Keratinocyte (primary cell): ENCODE results near the gene ONECUT2. TPM values are rescaled to one million over a fixed set of nuclear protein-coding genes. Genes with fewer than 3 reads are reported as not detected.

Experiments
- DNase-seq: peaks from one replicate; pipeline ENCODE4 v3.0.0-alpha.2; 2011; ENCODE audit warnings: low read depth, missing footprints, low spot score
- FAIRE-seq: peaks from 2 replicates; lab custom pipeline; 2011; peaks lifted over from hg19 to GRCh38; lab: Jason Lieb, UNC
- H2AFZ ChIP-seq: 2 replicates; pipeline ENCODE4 v1.6.0; 2012; ENCODE audit warnings: low read length, control low read depth, inconsistent platforms; ENCODE audit not compliant: control insufficient read depth
- H3K27ac ChIP-seq: 2 replicates; pipeline ENCODE4 v1.5.1; 2011; ENCODE audit warnings: low read length; ENCODE audit not compliant: control insufficient read depth, insufficient read depth
- H3K27me3 ChIP-seq: 3 replicates; pipeline ENCODE4 v1.6.0; 2011; ENCODE audit warnings: low read length; ENCODE audit not compliant: control insufficient read depth, insufficient read depth; ENCODE audit errors: extremely low read depth
- H3K36me3 ChIP-seq, 2 experiments: 2 replicates in 1 of 2; 3 replicates in 1 of 2; pipeline ENCODE4 v1.5.1; 2011; ENCODE audit warnings: low read length in 2 of 2, mild to moderate bottlenecking in 1 of 2; ENCODE audit not compliant: control insufficient read depth in 2 of 2, insufficient read depth in 2 of 2; ENCODE audit errors: extremely low read depth in 1 of 2
- H3K4me1 ChIP-seq: 3 replicates; pipeline ENCODE4 v1.5.1; 2011; ENCODE audit warnings: low read length; ENCODE audit not compliant: control insufficient read depth, insufficient read depth; ENCODE audit errors: extremely low read depth
- H3K4me2 ChIP-seq: 3 replicates; pipeline ENCODE4 v1.6.0; 2011; ENCODE audit warnings: low read depth, low read length; ENCODE audit not compliant: control insufficient read depth, insufficient read depth; ENCODE audit errors: extremely low read depth
- H3K4me3 ChIP-seq, 3 experiments: fragments of 200-600 bp in 1 of 3; sonication (generic) in 1 of 3; 2 replicates in 2 of 3; 3 replicates in 1 of 3; pipeline ENCODE4 v1.5.1; 2011 to 2016; ENCODE audit warnings: low read length in 3 of 3, mild to moderate bottlenecking in 3 of 3, control low read depth in 2 of 3, inconsistent platforms in 1 of 3, low read depth in 1 of 3, mixed read lengths in 1 of 3, mixed run types in 1 of 3, moderate library complexity in 1 of 3; ENCODE audit not compliant: control insufficient read depth in 2 of 3, insufficient read depth in 2 of 3; ENCODE audit errors: extremely low read depth in 1 of 3
- H3K79me2 ChIP-seq: 2 replicates; pipeline ENCODE4 v1.6.0; 2012; ENCODE audit warnings: low read length; ENCODE audit not compliant: control insufficient read depth, insufficient read depth
- H3K9ac ChIP-seq: 3 replicates; pipeline ENCODE4 v1.6.0; 2011; ENCODE audit warnings: low read length; ENCODE audit not compliant: control insufficient read depth, insufficient read depth; ENCODE audit errors: extremely low read depth
- H3K9me1 ChIP-seq: 3 replicates; pipeline ENCODE4 v1.6.0; 2011; ENCODE audit warnings: low read length; ENCODE audit not compliant: control insufficient read depth, insufficient read depth; ENCODE audit errors: extremely low read depth
- H3K9me3 ChIP-seq: 2 replicates; pipeline ENCODE4 v1.5.1; 2012; ENCODE audit warnings: low read depth, low read length; ENCODE audit not compliant: control insufficient read depth
- H4K20me1 ChIP-seq: 3 replicates; pipeline ENCODE4 v1.6.0; 2011; ENCODE audit warnings: low read length; ENCODE audit not compliant: control insufficient read depth, insufficient read depth; ENCODE audit errors: extremely low read depth
- EZH2 ChIP-seq: IDR thresholded peaks from one replicate; pipeline ENCODE4 v1.6.1; 2012; ENCODE audit warnings: inconsistent platforms, mild to moderate bottlenecking, low read length, moderate library complexity
- dilution Hi-C: fragments of 300-500 bp; cut with MboI; formaldehyde crosslinking; loops from one replicate; pipeline ENCODE4 v1.7.0; 2020; ENCODE audit warnings: low sequenced_read_pairs; ENCODE audit not compliant: extremely low pct_ligation_motif_present
- polyA plus RNA-seq, 5 experiments: library from polyadenylated mRNA; depleted of rRNA in 3 of 5; stranded (reverse) in 3 of 5; stranded (forward) in 1 of 5; unstranded in 1 of 5; fragments of >200 nt; gene quantifications; 1 replicate in 1 of 5; 2 replicates in 3 of 5; 3 replicates in 1 of 5; pipeline versions ENCODE4 v1.2.1 to v1.2.3, GENCODE V29; 2011 to 2012; ENCODE audit warnings: missing spikeins in 2 of 5, low read depth in 1 of 5, low replicate concordance in 1 of 5
- TF ChIP-seq, protein P1 (sequence below), 3 experiments: IDR thresholded peaks in 1 of 3; conservative IDR thresholded peaks in 1 of 3; optimal IDR thresholded peaks in 1 of 3; 2 replicates in 2 of 3; 3 replicates in 1 of 3; pipeline versions ENCODE3 to v1.5.1; 2011; ENCODE audit warnings: low read length in 3 of 3, mild to moderate bottlenecking in 3 of 3, moderate library complexity in 2 of 3, control low read depth in 1 of 3, inconsistent platforms in 1 of 3; ENCODE audit not compliant: insufficient read depth in 2 of 3; ENCODE audit errors: extremely low read depth in 1 of 3

Gene ONECUT2
- polyA plus RNA-seq, 1 donor (not counting 4 experiments of a cell fraction or from before 2014, with no cell fraction given) = 0.01 TPM

DNA sequence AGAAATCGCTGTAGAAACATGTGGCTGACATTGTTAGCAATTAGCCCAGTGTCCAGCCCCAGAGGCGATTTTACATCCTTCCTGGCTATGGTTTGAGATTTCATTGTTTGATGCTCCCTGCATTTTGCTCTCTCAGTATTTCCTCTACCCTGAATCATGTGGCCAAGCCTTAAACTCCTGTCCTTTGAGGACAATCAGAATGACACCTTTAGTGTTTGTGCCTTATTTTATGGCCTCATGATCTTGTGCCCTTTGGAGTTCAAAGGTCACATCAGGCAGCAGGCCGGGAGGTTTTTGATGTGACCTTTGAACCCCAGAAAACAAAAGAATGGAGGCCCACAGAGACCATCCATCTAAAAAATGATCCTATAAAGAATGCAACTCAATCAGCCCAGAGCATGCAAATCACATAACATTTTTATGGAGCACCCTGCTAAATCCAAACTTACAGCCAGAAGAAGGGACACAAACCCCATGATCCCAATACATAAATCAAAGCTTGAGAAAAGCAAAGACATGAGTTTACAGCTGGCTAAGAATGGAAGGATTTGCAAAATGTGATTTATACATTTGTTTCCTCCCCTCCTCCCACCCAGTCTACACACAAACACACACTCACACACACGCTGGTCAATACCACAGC lies 98.8 kb downstream of the ONECUT2 start:
- Histone ChIP-seq H3K4me2 (no peak overlapping the region), H3K27me3 (peaks cover 5% of the 10 kb centered on the region), H3K4me3 (no peak overlapping the region), H3K9me3 (no peaks in the 10 kb centered on the region), H3K9ac (no peak overlapping the region), H3K79me2 (no peaks in the 10 kb centered on the region), H3K36me3 (no peaks in the 10 kb centered on the region), H3K9me1 (no peaks in the 10 kb centered on the region), H3K4me1 (no peaks in the 10 kb centered on the region), H3K27ac (no peak overlapping the region), H2AFZ (no peak overlapping the region), H4K20me1 (no peaks in the 10 kb centered on the region)
- no peak for TF ChIP-seq EZH2
- TF ChIP-seq, protein P1, sequence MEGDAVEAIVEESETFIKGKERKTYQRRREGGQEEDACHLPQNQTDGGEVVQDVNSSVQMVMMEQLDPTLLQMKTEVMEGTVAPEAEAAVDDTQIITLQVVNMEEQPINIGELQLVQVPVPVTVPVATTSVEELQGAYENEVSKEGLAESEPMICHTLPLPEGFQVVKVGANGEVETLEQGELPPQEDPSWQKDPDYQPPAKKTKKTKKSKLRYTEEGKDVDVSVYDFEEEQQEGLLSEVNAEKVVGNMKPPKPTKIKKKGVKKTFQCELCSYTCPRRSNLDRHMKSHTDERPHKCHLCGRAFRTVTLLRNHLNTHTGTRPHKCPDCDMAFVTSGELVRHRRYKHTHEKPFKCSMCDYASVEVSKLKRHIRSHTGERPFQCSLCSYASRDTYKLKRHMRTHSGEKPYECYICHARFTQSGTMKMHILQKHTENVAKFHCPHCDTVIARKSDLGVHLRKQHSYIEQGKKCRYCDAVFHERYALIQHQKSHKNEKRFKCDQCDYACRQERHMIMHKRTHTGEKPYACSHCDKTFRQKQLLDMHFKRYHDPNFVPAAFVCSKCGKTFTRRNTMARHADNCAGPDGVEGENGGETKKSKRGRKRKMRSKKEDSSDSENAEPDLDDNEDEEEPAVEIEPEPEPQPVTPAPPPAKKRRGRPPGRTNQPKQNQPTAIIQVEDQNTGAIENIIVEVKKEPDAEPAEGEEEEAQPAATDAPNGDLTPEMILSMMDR (optimal IDR thresholded peaks at IDR 0.05 in 1 of 3, IDR thresholded peaks at IDR 0.05 in 1 of 3, conservative IDR thresholded peaks at IDR 0.05 in 1 of 3; ENCODE audit: extremely low read depth in 1 of 3, insufficient read depth in 2 of 3, low read length in 3 of 3) = no peak
- dilution Hi-C loops = no loop called here
- DNase-seq (no peak), FAIRE-seq (no peak)

DNA sequence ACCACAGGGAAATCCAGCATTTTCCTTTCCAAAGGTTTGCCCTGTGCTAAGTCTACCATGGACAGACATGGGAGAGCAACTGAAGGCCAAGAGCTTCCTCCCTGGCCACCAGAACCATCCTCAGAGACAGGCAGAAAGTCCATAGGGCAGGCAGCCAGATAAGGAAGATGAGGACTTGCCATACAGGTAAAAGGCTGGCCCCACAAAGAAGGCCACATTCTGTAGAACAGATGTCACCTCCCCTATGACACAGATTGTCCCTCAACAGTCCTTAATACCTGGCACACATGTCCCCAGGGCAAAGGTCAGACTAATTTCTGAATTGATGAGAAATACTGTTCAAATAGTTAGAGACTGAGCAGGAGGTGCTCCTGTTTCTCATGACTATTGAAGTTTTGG lies 99.3 kb downstream of the ONECUT2 start:
- Histone ChIP-seq H4K20me1 (no peaks in the 10 kb centered on the region), H3K9me1 (no peaks in the 10 kb centered on the region), H3K4me1 (no peaks in the 10 kb centered on the region), H3K4me2 (no peak overlapping the region), H2AFZ (no peak overlapping the region), H3K79me2 (no peaks in the 10 kb centered on the region), H3K27ac (no peak overlapping the region), H3K36me3 (no peaks in the 10 kb centered on the region), H3K9me3 (no peaks in the 10 kb centered on the region), H3K27me3 (peaks cover under 1% of the 10 kb centered on the region), H3K4me3 (no peak overlapping the region), H3K9ac (no peak overlapping the region)
- TF ChIP-seq, protein P1 (optimal IDR thresholded peaks at IDR 0.05 in 1 of 3, IDR thresholded peaks at IDR 0.05 in 1 of 3, conservative IDR thresholded peaks at IDR 0.05 in 1 of 3; ENCODE audit: extremely low read depth in 1 of 3, insufficient read depth in 2 of 3, low read length in 3 of 3) = no peak
- no peak for TF ChIP-seq EZH2
- FAIRE-seq (no peak), DNase-seq (no peak)
- dilution Hi-C loops = no loop called here
